PC-3 (cell line): ENCODE results near the gene TMEM242. TPM values are rescaled to one million over a fixed set of nuclear protein-coding genes. Genes with fewer than 3 reads are reported as not detected.

Experiments used
- ATAC-seq: fragments of 200-7000 bp; cut with Tn5 transposase; 2 replicates; pipeline ENCODE4 v1.9.1; 2020; ENCODE audit warnings: mild to moderate bottlenecking, moderate library complexity
- BruUV-seq: library from RNA; stranded (reverse); fragments of 400-500 nt; replicated peaks from 2 replicates; lab custom pipeline; 2021; lab: Mats Ljungman, UMichigan
- CTCF ChIA-PET: fragments of 300-600 bp; sonication (Branson Sonifier 250); formaldehyde crosslinking; loops from one replicate; lab custom pipeline; 2022; ENCODE audit warnings: antibody characterized with exemption; lab: Charles Lee
- POLR2A ChIA-PET: fragments of 300-600 bp; sonication (Branson Sonifier 250); formaldehyde crosslinking; loops from one replicate; lab custom pipeline; 2022; ENCODE audit warnings: antibody characterized with exemption; ENCODE audit not compliant: unreplicated experiment; lab: Charles Lee
- DNase-seq: peaks from one replicate; pipeline ENCODE4 v3.0.0-alpha.2; 2015
- H2AFZ ChIP-seq: fragments of 300-600 bp; sonication (generic); 2 replicates; pipeline ENCODE4 v1.6.0; 2016; ENCODE audit warnings: antibody characterized with exemption, low read length
- H3F3A ChIP-seq: fragments of 300-600 bp; sonication (generic); one replicate; pipeline ENCODE4 v1.6.0; 2017; ENCODE audit warnings: antibody characterized with exemption, low read length, control low read depth, mild to moderate bottlenecking; ENCODE audit not compliant: unreplicated experiment
- H3K27ac ChIP-seq: fragments of 300-600 bp; sonication (generic); 2 replicates; pipeline ENCODE4 v1.5.1; 2016; ENCODE audit warnings: mild to moderate bottlenecking, low read length
- H3K27me3 ChIP-seq: fragments of 300-600 bp; sonication (generic); 2 replicates; pipeline ENCODE4 v1.6.1; 2016; ENCODE audit warnings: low read length, mixed read lengths
- H3K36me3 ChIP-seq: fragments of 300-600 bp; sonication (generic); 2 replicates; pipeline ENCODE4 v1.6.1; 2016; ENCODE audit warnings: low read depth, mixed run types, low read length, mixed read lengths
- H3K4me1 ChIP-seq: fragments of 300-600 bp; sonication (generic); 2 replicates; pipeline ENCODE4 v1.5.1; 2016; ENCODE audit warnings: low read length; ENCODE audit not compliant: insufficient read depth
- H3K4me2 ChIP-seq: fragments of 300-600 bp; sonication (generic); 2 replicates; pipeline ENCODE4 v1.6.0; 2016; ENCODE audit warnings: low read length
- H3K4me3 ChIP-seq: fragments of 300-600 bp; sonication (generic); 2 replicates; pipeline ENCODE4 v1.5.1; 2016; ENCODE audit warnings: mild to moderate bottlenecking, low read length, mixed read lengths
- H3K79me2 ChIP-seq: fragments of 300-600 bp; sonication (generic); 2 replicates; pipeline ENCODE4 v1.6.1; 2017; ENCODE audit warnings: low read length, mixed read lengths
- H3K9ac ChIP-seq: fragments of 300-600 bp; sonication (generic); 2 replicates; pipeline ENCODE4 v1.6.0; 2016; ENCODE audit warnings: mild to moderate bottlenecking, low read length
- H3K9me2 ChIP-seq: fragments of 300-600 bp; sonication (generic); replicated peaks from 2 replicates; pipeline ENCODE4 v1.6.1; 2016; ENCODE audit warnings: mixed run types, low read length, mixed read lengths
- H3K9me3 ChIP-seq: fragments of 300-600 bp; sonication (generic); 2 replicates; pipeline ENCODE4 v1.6.1; 2016; ENCODE audit warnings: low read length, mixed read lengths
- H4K20me1 ChIP-seq: fragments of 300-600 bp; sonication (generic); 2 replicates; pipeline ENCODE4 v1.6.1; 2016; ENCODE audit warnings: low read length, mixed read lengths
- EZH2 ChIP-seq: fragments of 300-600 bp; sonication (generic); IDR thresholded peaks from one replicate; pipeline ENCODE4 v1.6.1; 2017; ENCODE audit warnings: antibody characterized with exemption, mild to moderate bottlenecking, low read length; ENCODE audit not compliant: unreplicated experiment
- EZH2phosphoT487 ChIP-seq: fragments of 300-600 bp; sonication (generic); IDR thresholded peaks from 2 replicates; pipeline ENCODE4 v1.6.1; 2018; ENCODE audit warnings: mild to moderate bottlenecking, antibody characterized with exemption, low read length, borderline replicate concordance
- intact Hi-C: fragments of 100-400 bp; cut with micrococcal nuclease; formaldehyde crosslinking; loops from 2 replicates; pipeline ENCODE4 v1.9.0; 2023
- total RNA-seq: library from RNA; depleted of rRNA; stranded (reverse); fragments of >200 nt; gene quantifications from 2 replicates; pipeline ENCODE4 v1.2.3, GENCODE V29; 2014
- TF ChIP-seq, protein P1 (sequence below): fragments of 300-600 bp; sonication (generic); conservative IDR thresholded peaks from 2 replicates; pipeline ENCODE4 v1.5.1; 2017; ENCODE audit warnings: antibody characterized with exemption, low read depth, mild to moderate bottlenecking, low read length

TMEM242 gene
- total RNA-seq, 1 experiment from 2014 or later: 7.9 TPM

DNA sequence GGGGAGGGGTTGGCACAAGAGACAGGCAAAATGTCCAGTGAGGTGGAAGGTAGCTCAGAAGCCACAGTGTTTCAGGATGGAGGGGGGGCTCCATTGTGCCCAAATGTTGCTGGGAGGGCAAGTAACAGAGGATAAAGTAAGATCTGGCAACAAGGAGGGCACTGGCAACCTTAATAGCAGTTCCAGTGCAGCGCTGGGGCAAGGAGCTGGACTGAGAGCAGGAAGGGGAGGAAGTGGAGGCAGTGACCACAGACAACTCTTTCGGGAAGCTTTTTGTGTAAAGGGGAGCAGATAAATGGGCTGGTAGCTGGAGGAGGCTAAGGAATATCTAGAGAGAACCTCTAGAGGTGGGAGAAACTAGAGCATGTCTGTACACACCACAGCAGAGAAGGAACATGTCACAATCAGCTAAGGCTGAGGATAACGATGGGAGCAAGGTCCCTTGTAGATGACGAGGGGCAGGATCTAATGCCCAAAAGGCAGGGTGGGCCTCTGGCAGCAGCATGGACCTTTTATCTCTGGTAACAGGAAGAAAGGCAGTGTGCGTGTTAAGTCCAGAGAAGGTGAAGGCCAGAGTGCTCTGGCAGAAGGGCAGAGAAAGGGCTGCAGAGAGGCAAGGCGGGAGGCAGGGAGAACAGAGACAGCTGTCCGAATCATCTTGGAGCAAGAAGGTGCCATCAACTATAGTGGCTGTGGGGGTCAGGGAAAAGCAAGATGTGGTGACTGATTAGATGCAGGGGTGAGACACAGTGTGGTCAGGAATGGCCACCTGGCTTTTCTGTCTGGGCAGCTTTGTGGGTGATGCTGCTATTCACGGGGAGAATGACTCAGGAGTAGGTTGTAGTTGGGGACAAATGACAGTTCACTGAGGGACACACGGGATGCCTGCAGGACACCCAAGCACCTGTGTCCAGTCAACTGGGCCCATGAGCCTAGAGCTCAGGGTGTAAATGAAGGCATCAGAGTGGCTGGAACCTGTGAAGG is 17.4 kb downstream of the TMEM242 start:
- H2AFZ ChIP-seq: no peak overlapping the region
- intact Hi-C loops: no loop called here
- TF ChIP-seq, protein P1, sequence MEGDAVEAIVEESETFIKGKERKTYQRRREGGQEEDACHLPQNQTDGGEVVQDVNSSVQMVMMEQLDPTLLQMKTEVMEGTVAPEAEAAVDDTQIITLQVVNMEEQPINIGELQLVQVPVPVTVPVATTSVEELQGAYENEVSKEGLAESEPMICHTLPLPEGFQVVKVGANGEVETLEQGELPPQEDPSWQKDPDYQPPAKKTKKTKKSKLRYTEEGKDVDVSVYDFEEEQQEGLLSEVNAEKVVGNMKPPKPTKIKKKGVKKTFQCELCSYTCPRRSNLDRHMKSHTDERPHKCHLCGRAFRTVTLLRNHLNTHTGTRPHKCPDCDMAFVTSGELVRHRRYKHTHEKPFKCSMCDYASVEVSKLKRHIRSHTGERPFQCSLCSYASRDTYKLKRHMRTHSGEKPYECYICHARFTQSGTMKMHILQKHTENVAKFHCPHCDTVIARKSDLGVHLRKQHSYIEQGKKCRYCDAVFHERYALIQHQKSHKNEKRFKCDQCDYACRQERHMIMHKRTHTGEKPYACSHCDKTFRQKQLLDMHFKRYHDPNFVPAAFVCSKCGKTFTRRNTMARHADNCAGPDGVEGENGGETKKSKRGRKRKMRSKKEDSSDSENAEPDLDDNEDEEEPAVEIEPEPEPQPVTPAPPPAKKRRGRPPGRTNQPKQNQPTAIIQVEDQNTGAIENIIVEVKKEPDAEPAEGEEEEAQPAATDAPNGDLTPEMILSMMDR: no peak
- no peak for TF ChIP-seq EZH2phosphoT487
- TF ChIP-seq EZH2: no peak
- DNase-seq (no peak), ATAC-seq (no peak)
- ChIA-PET POLR2A (interaction anchor here (0.8 kb wide), 1 partner anchor 100 kb away, joined by 3 read pairs; no protein-coding TSS in a partner anchor), CTCF (no interaction called here)
- H3K79me2 ChIP-seq: no peaks in the 10 kb centered on the region
- H3K4me1 ChIP-seq: no peaks in the 10 kb centered on the region
- H3K4me2 ChIP-seq: no peak overlapping the region
- no peaks in the 10 kb centered on the region; the same call in 1 of the 2 replicates for H3K36me3 ChIP-seq
- no peak overlapping the region for H3K4me3 ChIP-seq
- H3K27ac ChIP-seq: no peak overlapping the region
- no TSS peak for BruUV-seq
- H4K20me1 ChIP-seq: no peaks in the 10 kb centered on the region
- H3K9me2 ChIP-seq: no peaks in the 10 kb centered on the region
- H3F3A ChIP-seq: no peaks in the 10 kb centered on the region
- no peaks in the 10 kb centered on the region for H3K9me3 ChIP-seq
- H3K9ac ChIP-seq: no peak overlapping the region
- no peaks in the 10 kb centered on the region for H3K27me3 ChIP-seq

DNA sequence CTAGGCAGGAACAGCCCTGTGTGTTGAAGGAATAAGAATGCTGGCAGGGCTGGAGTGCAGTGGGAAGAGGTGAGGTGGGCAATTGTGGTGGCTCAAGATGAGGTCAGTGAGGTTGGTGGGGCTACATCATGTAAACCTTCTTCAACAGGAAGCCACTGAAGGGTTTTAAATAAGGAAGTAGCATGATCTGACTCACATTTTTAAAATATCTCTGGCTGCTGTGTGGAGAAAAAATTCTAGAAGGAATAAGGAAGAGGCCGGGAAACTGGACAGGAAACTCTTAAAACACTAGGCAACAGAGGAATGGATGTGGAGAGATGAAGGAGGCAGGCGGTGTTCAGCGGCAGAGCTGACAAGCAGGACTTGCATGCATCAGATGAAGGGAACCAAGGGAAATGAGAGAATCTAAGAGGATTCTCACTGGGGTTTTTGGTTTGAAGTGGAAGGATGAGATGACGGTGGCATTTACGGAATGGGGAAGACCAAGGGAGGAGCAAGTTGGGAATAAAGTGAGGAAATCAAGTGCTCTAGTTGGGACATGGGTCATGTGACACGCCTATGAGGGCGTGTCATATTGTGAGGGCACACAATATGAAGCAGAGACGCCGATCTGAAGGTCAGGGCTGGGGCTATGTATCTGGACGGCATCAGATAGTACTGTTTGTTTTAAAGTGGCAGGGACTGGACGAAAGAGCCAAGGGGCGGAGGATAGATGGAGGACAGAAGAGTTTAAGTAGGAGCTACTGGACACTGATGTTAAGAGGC is 18.2 kb downstream of the TMEM242 start:
- no peak for TF ChIP-seq EZH2
- TF ChIP-seq, protein P1: no peak
- no peak for TF ChIP-seq EZH2phosphoT487
- no peak overlapping the region for H3K9ac ChIP-seq
- intact Hi-C loops: no loop called here
- no peaks in the 10 kb centered on the region for H3K4me1 ChIP-seq
- no peak overlapping the region for H3K4me2 ChIP-seq
- no TSS peak for BruUV-seq
- H4K20me1 ChIP-seq: no peaks in the 10 kb centered on the region
- no peak overlapping the region for H3K27ac ChIP-seq
- ChIA-PET POLR2A (interaction anchor here (0.8 kb wide), 1 partner anchor 101 kb away, joined by 3 read pairs; no protein-coding TSS in a partner anchor), CTCF (no interaction called here)
- ATAC-seq: no peak
- no peak for DNase-seq
- H2AFZ ChIP-seq: no peak overlapping the region
- no peaks in the 10 kb centered on the region for H3K9me2 ChIP-seq
- no peaks in the 10 kb centered on the region for H3K79me2 ChIP-seq
- no peaks in the 10 kb centered on the region for H3K27me3 ChIP-seq
- H3F3A ChIP-seq: no peaks in the 10 kb centered on the region
- H3K36me3 ChIP-seq: no peaks in the 10 kb centered on the region
- no peak overlapping the region for H3K4me3 ChIP-seq
- H3K9me3 ChIP-seq: no peaks in the 10 kb centered on the region
